Measurements from ENCODE around the gene DYNC2LI1. TPM values are rescaled to one million over a fixed set of nuclear protein-coding genes. Genes with fewer than 3 reads are reported as not detected.

DYNC2LI1 gene
- total and polyA plus RNA-seq, 8 donors = 3.8 to 22.7 (median 9.3) TPM

GRCh38 chr2:43810452-43810851 lies 36.6 kb downstream of the DYNC2LI1 start:
- Histone ChIP-seq H3K4me1 (peaks cover 0 to 16% (median 8%) of the 10 kb centered on the region in 3 donors), H3K4me3 (no peak overlapping the region), H3K27ac (no peak overlapping the region), H3K36me3 (no peaks in the 10 kb centered on the region), H3K27me3 (no peaks in the 10 kb centered on the region), H3K9me3 (no peaks in the 10 kb centered on the region)
- DNase-seq = no peak
- no peak for ATAC-seq
- no peak for TF ChIP-seq CTCF (IDR thresholded peaks at IDR 0.05)
- intact Hi-C loops (cut with DNase I) = no loop called here
- FAIRE-seq = no peak
- 66 to 73% methylated on average over 2 of the region's 2 CpGs for WGBS, 2 donors

GRCh38 chr2:43810888-43811287 lies 37.0 kb downstream of the DYNC2LI1 start:
- Histone ChIP-seq H3K36me3 (no peaks in the 10 kb centered on the region), H3K9me3 (no peaks in the 10 kb centered on the region), H3K27me3 (no peaks in the 10 kb centered on the region), H3K4me3 (no peak overlapping the region), H3K27ac (no peak overlapping the region), H3K4me1 (peaks cover 0 to 13% (median 7%) of the 10 kb centered on the region in 3 donors)
- ATAC-seq (no peak), FAIRE-seq (no peak), DNase-seq (no peak)
- WGBS, 2 donors = 57 to 83% methylated on average over 1 of the region's 1 CpG
- intact Hi-C loops (cut with DNase I) = no loop called here
- TF ChIP-seq CTCF (IDR thresholded peaks at IDR 0.05) = no peak

- ATAC-seq (no peak), DNase-seq (no peak), FAIRE-seq (no peak)
- no peak for TF ChIP-seq CTCF (IDR thresholded peaks at IDR 0.05)
- Histone ChIP-seq H3K9me3 (no peaks in the 10 kb centered on the region), H3K4me1 (peaks cover 0 to 3% (median 0%) of the 10 kb centered on the region in 3 donors), H3K27ac (no peak overlapping the region), H3K36me3 (no peaks in the 10 kb centered on the region), H3K4me3 (no peak overlapping the region), H3K27me3 (no peaks in the 10 kb centered on the region)
- 82 to 95% methylated on average over 2 of the region's 2 CpGs for WGBS, 2 donors
- intact Hi-C loops (cut with DNase I) = no loop called here
Measured at GRCh38 chr2:43812006-43812405, 38.2 kb downstream of the DYNC2LI1 start.

GRCh38 chr2:43812947-43813346 lies 39.1 kb downstream of the DYNC2LI1 start:
- intact Hi-C loops (cut with DNase I) = no loop called here
- H3K27me3 ChIP-seq = no peaks in the 10 kb centered on the region
- H3K36me3 ChIP-seq = no peaks in the 10 kb centered on the region
- 68 to 71% methylated on average over 2 of the region's 2 CpGs for WGBS, 2 donors
- TF ChIP-seq CTCF (IDR thresholded peaks at IDR 0.05) = no peak
- no peak overlapping the region for H3K4me3 ChIP-seq
- H3K9me3 ChIP-seq = no peaks in the 10 kb centered on the region
- FAIRE-seq = no peak
- H3K4me1 ChIP-seq = peaks cover 0 to 3% (median 0%) of the 10 kb centered on the region in 3 donors
- no peak overlapping the region for H3K27ac ChIP-seq
- DNase-seq = no peak
- ATAC-seq = no peak

GRCh38 chr2:43814711-43815110 lies 40.9 kb downstream of the DYNC2LI1 start:
- DNase-seq (no peak), ATAC-seq (no peak), FAIRE-seq (no peak)

More at GRCh38 chr2:43814711-43815110, 40.9 kb downstream of the DYNC2LI1 start:
- Histone ChIP-seq H3K27me3 (no peaks in the 10 kb centered on the region), H3K36me3 (no peaks in the 10 kb centered on the region), H3K4me1 (peaks cover 0 to 11% (median 7%) of the 10 kb centered on the region in 3 donors), H3K4me3 (no peak overlapping the region), H3K27ac (no peak overlapping the region), H3K9me3 (no peaks in the 10 kb centered on the region)
- intact Hi-C loops (cut with DNase I) = no loop called here
- no peak for TF ChIP-seq CTCF (IDR thresholded peaks at IDR 0.05)
- WGBS, 2 donors = 90% methylated on average over 3 of the region's 3 CpGs
